Smooth muscle cell (in vitro differentiated cells): Measurements from ENCODE around the gene LRRC1. TPM values are rescaled to one million over a fixed set of nuclear protein-coding genes. Genes with fewer than 3 reads are reported as not detected.

Source experiments
- DNase-seq: peaks from one replicate; lab custom pipeline; 2025; ENCODE audit not compliant: unreplicated experiment; lab: John Stamatoyannopoulos, UW
- H2AFZ ChIP-seq: fragments of 200-600 bp; sonication (generic); 2 replicates; pipeline ENCODE4 v1.6.0; 2016; ENCODE audit warnings: antibody characterized with exemption, low read depth, mild to moderate bottlenecking
- H3F3A ChIP-seq: fragments of 200-600 bp; sonication (generic); 2 replicates; pipeline ENCODE4 v1.6.0; 2017; ENCODE audit warnings: antibody characterized with exemption, low read depth
- H3K27ac ChIP-seq: fragments of 200-600 bp; sonication (generic); 2 replicates; pipeline ENCODE4 v1.5.1; 2016; ENCODE audit warnings: low read depth, mild to moderate bottlenecking
- H3K27me3 ChIP-seq: fragments of 200-600 bp; sonication (generic); 2 replicates; pipeline ENCODE4 v1.6.1; 2016; ENCODE audit warnings: low read depth, mild to moderate bottlenecking
- H3K36me3 ChIP-seq: fragments of 200-600 bp; sonication (generic); 2 replicates; pipeline ENCODE4 v1.5.1; 2016; ENCODE audit warnings: low read depth
- H3K4me1 ChIP-seq: fragments of 200-600 bp; sonication (generic); 2 replicates; pipeline ENCODE4 v1.5.1; 2016; ENCODE audit warnings: low read depth
- H3K4me2 ChIP-seq: fragments of 200-600 bp; sonication (generic); 2 replicates; pipeline ENCODE4 v1.6.0; 2016; ENCODE audit warnings: mild to moderate bottlenecking
- H3K4me3 ChIP-seq: fragments of 200-600 bp; sonication (generic); 2 replicates; pipeline ENCODE4 v1.5.1; 2016; ENCODE audit warnings: mild to moderate bottlenecking
- H3K79me2 ChIP-seq: fragments of 200-600 bp; sonication (generic); 2 replicates; pipeline ENCODE4 v1.6.0; 2016; ENCODE audit warnings: low read depth, mild to moderate bottlenecking
- H3K9ac ChIP-seq: fragments of 200-600 bp; sonication (generic); 2 replicates; pipeline ENCODE4 v1.6.0; 2016; ENCODE audit warnings: low read depth
- H3K9me3 ChIP-seq: fragments of 200-600 bp; sonication (generic); replicated peaks from 2 replicates; pipeline ENCODE4 v1.5.1; 2016; ENCODE audit warnings: low read depth
- H4K20me1 ChIP-seq: fragments of 200-600 bp; sonication (generic); 2 replicates; pipeline ENCODE4 v1.6.0; 2016; ENCODE audit warnings: low read depth
- WGBS: methylation state at CpG from one replicate; pipeline ENCODE4 v1.1.7; 2016; ENCODE audit warnings: low lambda C conversion rate; 5-methylcytosine and 5-hydroxymethylcytosine counted together
- polyA plus RNA-seq: library from polyadenylated mRNA; unstranded; fragments of >200 nt; fragmentation: Nextera tagmentation; extraction: Ambion mirVana; gene quantifications from 2 replicates; pipeline ENCODE4 v1.2.1, GENCODE V29; 2016
- total RNA-seq: library from RNA; depleted of rRNA; stranded (reverse); fragments of >200 nt; gene quantifications from 2 replicates; pipeline ENCODE4 v1.2.3, GENCODE V29; 2014
- TF ChIP-seq, protein P1 (sequence below): fragments of 200-600 bp; sonication (generic); IDR thresholded peaks from 2 replicates; pipeline ENCODE4 v1.5.1; 2017; ENCODE audit warnings: borderline replicate concordance, mild to moderate bottlenecking, antibody characterized with exemption; ENCODE audit not compliant: insufficient read depth, poor library complexity, severe bottlenecking

LRRC1 gene
- total and polyA plus RNA-seq, 2 experiments from 2014 or later = 11.8 to 19.9 TPM

- H3K9me3 ChIP-seq = no peaks in the 10 kb centered on the region
- H3K4me2 ChIP-seq = no peak overlapping the region
- 92% methylated on average over 1 of the region's 1 CpG for WGBS
- no peaks in the 10 kb centered on the region for H4K20me1 ChIP-seq
- no peaks in the 10 kb centered on the region for H3K36me3 ChIP-seq
- H3F3A ChIP-seq = peaks cover 4% of the 10 kb centered on the region
- no peak for DNase-seq
- no peak overlapping the region for H3K27ac ChIP-seq
- H3K4me1 ChIP-seq = peaks cover 9% of the 10 kb centered on the region
- H3K27me3 ChIP-seq = no peaks in the 10 kb centered on the region
- no peak overlapping the region for H3K9ac ChIP-seq
- no peak overlapping the region for H3K4me3 ChIP-seq
- TF ChIP-seq, protein P1, sequence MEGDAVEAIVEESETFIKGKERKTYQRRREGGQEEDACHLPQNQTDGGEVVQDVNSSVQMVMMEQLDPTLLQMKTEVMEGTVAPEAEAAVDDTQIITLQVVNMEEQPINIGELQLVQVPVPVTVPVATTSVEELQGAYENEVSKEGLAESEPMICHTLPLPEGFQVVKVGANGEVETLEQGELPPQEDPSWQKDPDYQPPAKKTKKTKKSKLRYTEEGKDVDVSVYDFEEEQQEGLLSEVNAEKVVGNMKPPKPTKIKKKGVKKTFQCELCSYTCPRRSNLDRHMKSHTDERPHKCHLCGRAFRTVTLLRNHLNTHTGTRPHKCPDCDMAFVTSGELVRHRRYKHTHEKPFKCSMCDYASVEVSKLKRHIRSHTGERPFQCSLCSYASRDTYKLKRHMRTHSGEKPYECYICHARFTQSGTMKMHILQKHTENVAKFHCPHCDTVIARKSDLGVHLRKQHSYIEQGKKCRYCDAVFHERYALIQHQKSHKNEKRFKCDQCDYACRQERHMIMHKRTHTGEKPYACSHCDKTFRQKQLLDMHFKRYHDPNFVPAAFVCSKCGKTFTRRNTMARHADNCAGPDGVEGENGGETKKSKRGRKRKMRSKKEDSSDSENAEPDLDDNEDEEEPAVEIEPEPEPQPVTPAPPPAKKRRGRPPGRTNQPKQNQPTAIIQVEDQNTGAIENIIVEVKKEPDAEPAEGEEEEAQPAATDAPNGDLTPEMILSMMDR = no peak
- no peak overlapping the region for H2AFZ ChIP-seq
- no peaks in the 10 kb centered on the region for H3K79me2 ChIP-seq
Measured at GRCh38 chr6:53892707-53893106, 97.9 kb downstream of the LRRC1 start.

- no peak overlapping the region for H3K4me2 ChIP-seq
- H3K4me3 ChIP-seq = no peak overlapping the region
- H3K79me2 ChIP-seq = no peaks in the 10 kb centered on the region
- no peaks in the 10 kb centered on the region for H3K27me3 ChIP-seq
- no peak overlapping the region for H2AFZ ChIP-seq
- H3K4me1 ChIP-seq = peaks cover 9% of the 10 kb centered on the region
- no peak for DNase-seq
- 29% methylated on average over 2 of the region's 2 CpGs for WGBS
- peaks cover 4% of the 10 kb centered on the region for H3F3A ChIP-seq
- no peak overlapping the region for H3K9ac ChIP-seq
- H3K27ac ChIP-seq = no peak overlapping the region
- H3K36me3 ChIP-seq = no peaks in the 10 kb centered on the region
- TF ChIP-seq, protein P1 = no peak
- H3K9me3 ChIP-seq = no peaks in the 10 kb centered on the region
- H4K20me1 ChIP-seq = no peaks in the 10 kb centered on the region
Measured at GRCh38 chr6:53894091-53894490, 99.3 kb downstream of the LRRC1 start.

DNA sequence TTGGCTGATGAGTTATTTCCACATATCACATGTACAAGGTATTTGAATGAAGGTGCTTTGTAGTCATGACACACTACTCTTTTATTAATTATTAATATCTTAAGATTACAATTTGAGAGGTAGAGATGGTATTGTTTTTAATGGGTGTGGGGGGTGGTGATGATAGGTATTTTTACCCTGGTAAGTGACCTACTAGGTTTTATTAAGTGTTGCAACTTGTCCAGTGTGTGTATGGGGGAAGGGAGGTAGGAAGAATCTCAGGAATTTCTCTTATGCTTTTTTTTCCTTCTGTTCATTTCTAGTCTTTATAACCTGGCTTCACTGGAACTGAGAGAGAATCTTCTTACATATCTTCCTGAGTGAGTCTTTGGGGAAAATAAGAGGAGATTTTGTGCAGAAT lies 101.4 kb downstream of the LRRC1 start:
- no peaks in the 10 kb centered on the region for H4K20me1 ChIP-seq
- peaks cover 4% of the 10 kb centered on the region for H3F3A ChIP-seq
- H3K27ac ChIP-seq = peak overlapping the region; percentile 93
- H3K9ac ChIP-seq = no peak overlapping the region
- H3K9me3 ChIP-seq = no peaks in the 10 kb centered on the region
- H3K79me2 ChIP-seq = no peaks in the 10 kb centered on the region
- peak overlapping the region; percentile 28 for H3K4me2 ChIP-seq
- peaks cover 9% of the 10 kb centered on the region for H3K4me1 ChIP-seq
- TF ChIP-seq, protein P1 = no peak
- no peak for DNase-seq
- H3K4me3 ChIP-seq = no peak overlapping the region
- H3K36me3 ChIP-seq = no peaks in the 10 kb centered on the region
- no peaks in the 10 kb centered on the region for H3K27me3 ChIP-seq
- no peak overlapping the region for H2AFZ ChIP-seq

DNA sequence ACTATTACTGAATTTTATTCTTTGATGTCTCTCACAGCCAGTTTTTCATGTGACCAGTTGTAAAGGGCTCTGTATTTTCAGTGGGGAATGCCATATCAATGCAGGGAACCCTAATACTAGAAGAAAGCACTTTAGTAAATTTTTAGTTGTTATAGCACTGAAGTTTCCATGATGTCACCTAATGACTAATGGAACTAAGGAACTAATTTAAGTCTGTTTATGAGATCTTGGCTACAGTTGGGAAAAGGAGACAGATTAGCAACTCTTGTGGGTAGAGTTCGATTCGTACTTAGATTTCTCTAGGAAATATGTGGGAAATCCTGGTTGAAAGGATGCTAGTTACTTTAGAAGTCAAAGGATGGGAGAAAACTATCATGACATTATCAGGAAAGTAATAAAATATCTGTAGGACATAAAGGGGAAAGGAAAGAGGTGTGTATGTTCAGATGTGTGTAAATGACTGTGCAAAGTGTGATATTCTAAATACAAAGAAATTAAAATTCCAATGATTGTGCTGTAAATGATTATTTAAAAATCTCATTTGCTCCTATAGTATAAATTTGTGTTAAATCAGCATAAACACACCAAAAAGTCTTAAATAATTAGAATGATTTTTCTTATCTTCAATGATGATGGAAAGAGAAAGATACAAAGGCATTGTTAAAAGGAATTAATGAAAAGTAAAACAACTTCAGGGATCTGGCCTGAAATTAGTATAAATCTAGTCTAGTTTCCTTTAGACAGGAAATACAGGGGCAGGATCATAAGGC lies 103.4 kb downstream of the LRRC1 start:
- TF ChIP-seq, protein P1 = no peak
- H3K27me3 ChIP-seq = no peaks in the 10 kb centered on the region
- peak overlapping the region; percentile 24 for H3K4me2 ChIP-seq
- no peaks in the 10 kb centered on the region for H3K9me3 ChIP-seq
- 17% methylated on average over 2 of the region's 2 CpGs for WGBS
- peak overlapping the region; percentile 26 for H2AFZ ChIP-seq
- no peaks in the 10 kb centered on the region for H3K79me2 ChIP-seq
- no peak for DNase-seq
- H3K9ac ChIP-seq = peak overlapping the region; percentile 51
- no peak overlapping the region for H3K4me3 ChIP-seq
- peaks cover 9% of the 10 kb centered on the region for H3K4me1 ChIP-seq
- no peaks in the 10 kb centered on the region for H4K20me1 ChIP-seq
- H3K36me3 ChIP-seq = no peaks in the 10 kb centered on the region
- peak overlapping the region; percentile 93 for H3K27ac ChIP-seq
- peaks cover 4% of the 10 kb centered on the region for H3F3A ChIP-seq
